SK-MEL-5 (cell line): ENCODE measurements around the gene FBXW4. TPM values are rescaled to one million over a fixed set of nuclear protein-coding genes. Genes with fewer than 3 reads are reported as not detected.

ENCODE experiments used
- DNase-seq: peaks from one replicate; pipeline ENCODE4 v3.0.0-alpha.2; 2016; ENCODE audit warnings: low read depth, low spot score
- in situ Hi-C: cut with HindIII; loops from 2 replicates; pipeline ENCODE4 v1.10.0; 2016; ENCODE audit warnings: low sequenced_read_pairs, high pct_unique_total_duplicates, low pct_unique_long_range_greater_than_20kb
- polyA plus RNA-seq, 2 experiments: library from polyadenylated mRNA; depleted of rRNA; stranded (reverse); fragments of >200 nt; gene quantifications; 2 replicates each; pipeline ENCODE4 v1.2.3, GENCODE V29; 2015
- total RNA-seq: library from RNA; depleted of rRNA; stranded (reverse); fragments of >200 nt; shearing (Covaris generic); gene quantifications from 2 replicates; pipeline ENCODE4 v1.2.3, GENCODE V29; 2014; rRNA removed

Gene FBXW4
- total RNA-seq, result 6.8 and 10.7 TPM in 2 replicates
- 22.3 and 22.4 TPM in 2 replicates for polyA plus RNA-seq (2015; cell fraction: cytosol; rRNA removed)
- polyA plus RNA-seq (2015; cell fraction: nucleus; rRNA removed), result 10.9 and 14.5 TPM in 2 replicates

- peak; percentile 12 for DNase-seq
- in situ Hi-C loops, result no loop called here
Measured at GRCh38 chr10:101694674-101695403, at the start of gene FBXW4. FBXW4 (minus strand) TSS chr10:101695170; CDS start chr10:101695105, 65 bp downstream.

GRCh38 chr10:101744267-101744666 is 49.3 kb upstream of the FBXW4 start:
- in situ Hi-C loops, result no loop called here
- no peak for DNase-seq

- no peak for DNase-seq
- in situ Hi-C loops, result no loop called here
Measured at GRCh38 chr10:101741938-101742337, 47.0 kb upstream of the FBXW4 start.

- in situ Hi-C loops, result no loop called here
- no peak for DNase-seq
Measured at GRCh38 chr10:101736666-101737065, 41.7 kb upstream of the FBXW4 start.

GRCh38 chr10:101732096-101732495 is 37.1 kb upstream of the FBXW4 start:
- in situ Hi-C loops, result no loop called here
- no peak for DNase-seq

GRCh38 chr10:101726115-101726387 is 31.1 kb upstream of the FBXW4 start:
- in situ Hi-C loops, result no loop called here
- no peak for DNase-seq

GRCh38 chr10:101725296-101726114 is 30.5 kb upstream of the FBXW4 start:
- in situ Hi-C loops, result no loop called here
- DNase-seq, result no peak

GRCh38 chr10:101724446-101724845 is 29.5 kb upstream of the FBXW4 start:
- in situ Hi-C loops, result no loop called here
- no peak for DNase-seq

- no peak for DNase-seq
- in situ Hi-C loops, result no loop called here
Measured at GRCh38 chr10:101723176-101723575, 28.2 kb upstream of the FBXW4 start.

GRCh38 chr10:101721806-101722205 is 26.8 kb upstream of the FBXW4 start:
- no peak for DNase-seq
- in situ Hi-C loops, result no loop called here

- DNase-seq, result no peak
- in situ Hi-C loops, result no loop called here
Measured at GRCh38 chr10:101720606-101721230, 25.7 kb upstream of the FBXW4 start.

- in situ Hi-C loops, result no loop called here
Measured at GRCh38 chr10:101718690-101719275, 23.8 kb upstream of the FBXW4 start.

GRCh38 chr10:101716891-101717659 is 22.1 kb upstream of the FBXW4 start:
- in situ Hi-C loops, result no loop called here
- DNase-seq, result no peak

More at GRCh38 chr10:101718690-101719275, 23.8 kb upstream of the FBXW4 start:
- DNase-seq, result no peak

GRCh38 chr10:101712997-101713396 is 18.0 kb upstream of the FBXW4 start:
- no peak for DNase-seq
- in situ Hi-C loops, result no loop called here

GRCh38 chr10:101710793-101711192 is 15.8 kb upstream of the FBXW4 start:
- in situ Hi-C loops, result no loop called here
- no peak for DNase-seq

- in situ Hi-C loops, result no loop called here
- DNase-seq, result peak; percentile 9
Measured at GRCh38 chr10:101710059-101710695, 15.2 kb upstream of the FBXW4 start.
